ENCODE data around the gene POC5. TPM values are rescaled to one million over a fixed set of nuclear protein-coding genes. Genes with fewer than 3 reads are reported as not detected.
A peak's percentile ranks its signal among the peaks of the same experiment; 100 is the strongest.

POC5 gene
- total RNA-seq, 2 donors from 2014 or later, result 5.8 to 8.8 TPM

DNA sequence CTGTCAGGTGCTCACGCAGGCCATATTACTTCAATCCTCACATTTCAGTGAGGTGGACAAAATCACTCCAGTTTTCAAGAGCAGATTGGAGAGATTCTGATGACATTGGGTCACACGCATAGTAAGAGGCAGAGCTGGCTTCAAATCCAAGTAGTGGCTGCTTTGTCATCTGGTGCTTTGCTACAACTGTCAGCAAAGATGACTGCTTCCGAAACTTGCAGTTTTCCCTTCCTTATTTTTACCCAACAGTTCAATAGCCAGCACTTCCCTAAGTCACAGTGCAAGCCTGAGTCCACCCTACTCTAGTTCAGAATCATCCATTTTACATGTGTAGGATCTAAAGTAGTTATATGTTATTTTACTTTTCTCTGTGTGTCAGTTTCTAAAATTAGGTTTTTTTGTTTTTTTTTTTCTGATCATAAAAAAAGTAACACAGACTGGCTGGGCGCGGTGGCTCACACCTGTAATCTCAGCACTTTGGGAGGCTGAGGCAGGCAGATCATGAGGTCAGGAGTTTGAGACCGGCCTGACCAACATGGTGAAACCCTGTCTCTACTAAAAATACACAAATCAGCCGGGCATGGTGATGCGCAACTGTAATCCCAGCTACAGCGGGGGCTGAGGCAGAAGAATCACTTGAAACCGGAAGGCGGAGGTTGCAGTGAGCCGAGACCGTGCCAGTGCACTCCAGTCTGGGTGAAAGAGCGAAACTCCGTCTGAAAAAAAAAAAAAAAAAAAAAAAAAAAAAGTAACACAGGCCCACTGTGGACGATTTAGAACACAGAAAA lies 56.4 kb downstream of the POC5 start:
- Histone ChIP-seq H3K27me3 (no peaks in the 10 kb centered on the region), H3K27ac (no peak overlapping the region), H3K36me3 (no peaks in the 10 kb centered on the region), H3K4me3 (no peak overlapping the region), H3K9me3 (no peaks in the 10 kb centered on the region), H3K4me1 (no peaks in the 10 kb centered on the region), H3K9ac (ENCODE audit: low read depth in 2 of 2, low read length in 2 of 2) (no peak overlapping the region)
- TF ChIP-seq, protein P1, sequence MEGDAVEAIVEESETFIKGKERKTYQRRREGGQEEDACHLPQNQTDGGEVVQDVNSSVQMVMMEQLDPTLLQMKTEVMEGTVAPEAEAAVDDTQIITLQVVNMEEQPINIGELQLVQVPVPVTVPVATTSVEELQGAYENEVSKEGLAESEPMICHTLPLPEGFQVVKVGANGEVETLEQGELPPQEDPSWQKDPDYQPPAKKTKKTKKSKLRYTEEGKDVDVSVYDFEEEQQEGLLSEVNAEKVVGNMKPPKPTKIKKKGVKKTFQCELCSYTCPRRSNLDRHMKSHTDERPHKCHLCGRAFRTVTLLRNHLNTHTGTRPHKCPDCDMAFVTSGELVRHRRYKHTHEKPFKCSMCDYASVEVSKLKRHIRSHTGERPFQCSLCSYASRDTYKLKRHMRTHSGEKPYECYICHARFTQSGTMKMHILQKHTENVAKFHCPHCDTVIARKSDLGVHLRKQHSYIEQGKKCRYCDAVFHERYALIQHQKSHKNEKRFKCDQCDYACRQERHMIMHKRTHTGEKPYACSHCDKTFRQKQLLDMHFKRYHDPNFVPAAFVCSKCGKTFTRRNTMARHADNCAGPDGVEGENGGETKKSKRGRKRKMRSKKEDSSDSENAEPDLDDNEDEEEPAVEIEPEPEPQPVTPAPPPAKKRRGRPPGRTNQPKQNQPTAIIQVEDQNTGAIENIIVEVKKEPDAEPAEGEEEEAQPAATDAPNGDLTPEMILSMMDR (IDR thresholded peaks at IDR 0.05), result no peak
- intact Hi-C loops (cut with DNase I), result no loop called here
- DNase-seq, result no peak

DNA sequence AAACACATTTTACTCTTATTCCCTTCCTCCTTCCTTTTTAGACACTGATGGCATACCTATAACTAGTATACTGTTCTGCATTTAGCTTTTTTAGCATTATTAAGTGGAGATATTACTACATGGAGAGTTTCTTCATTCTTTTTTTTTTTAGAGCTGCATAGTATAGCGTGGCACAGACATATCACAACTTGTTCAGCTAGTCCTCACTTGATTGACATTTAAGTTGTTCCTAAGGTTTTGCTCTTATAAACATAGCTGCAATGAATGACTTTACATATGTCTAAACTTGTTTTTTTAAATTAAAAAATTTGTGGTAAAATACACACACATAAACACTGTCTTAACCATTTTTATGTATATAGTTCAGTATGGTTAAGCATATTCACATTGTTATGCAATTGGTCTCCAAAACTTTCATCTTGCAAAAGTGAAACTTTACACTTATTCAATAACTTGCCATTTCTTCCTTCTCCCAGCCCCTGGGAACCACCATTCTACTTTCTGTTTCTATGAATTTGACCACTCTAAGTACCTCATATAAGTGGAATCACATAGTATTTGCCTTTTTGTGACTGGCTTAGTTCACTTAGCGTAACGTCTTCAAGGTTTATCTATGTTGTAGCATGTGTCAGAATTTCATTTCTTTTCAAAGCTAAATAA lies 57.3 kb downstream of the POC5 start:
- no peak overlapping the region for H3K9ac ChIP-seq (ENCODE audit: low read depth in 2 of 2, low read length in 2 of 2)
- no peak for DNase-seq
- TF ChIP-seq, protein P1 (IDR thresholded peaks at IDR 0.05), result no peak
- H3K27ac ChIP-seq, result no peak overlapping the region
- H3K36me3 ChIP-seq, result no peaks in the 10 kb centered on the region
- H3K27me3 ChIP-seq, result no peaks in the 10 kb centered on the region
- H3K9me3 ChIP-seq, result no peaks in the 10 kb centered on the region
- H3K4me3 ChIP-seq, result no peak overlapping the region
- intact Hi-C loops (cut with DNase I), result no loop called here
- no peaks in the 10 kb centered on the region for H3K4me1 ChIP-seq

DNA sequence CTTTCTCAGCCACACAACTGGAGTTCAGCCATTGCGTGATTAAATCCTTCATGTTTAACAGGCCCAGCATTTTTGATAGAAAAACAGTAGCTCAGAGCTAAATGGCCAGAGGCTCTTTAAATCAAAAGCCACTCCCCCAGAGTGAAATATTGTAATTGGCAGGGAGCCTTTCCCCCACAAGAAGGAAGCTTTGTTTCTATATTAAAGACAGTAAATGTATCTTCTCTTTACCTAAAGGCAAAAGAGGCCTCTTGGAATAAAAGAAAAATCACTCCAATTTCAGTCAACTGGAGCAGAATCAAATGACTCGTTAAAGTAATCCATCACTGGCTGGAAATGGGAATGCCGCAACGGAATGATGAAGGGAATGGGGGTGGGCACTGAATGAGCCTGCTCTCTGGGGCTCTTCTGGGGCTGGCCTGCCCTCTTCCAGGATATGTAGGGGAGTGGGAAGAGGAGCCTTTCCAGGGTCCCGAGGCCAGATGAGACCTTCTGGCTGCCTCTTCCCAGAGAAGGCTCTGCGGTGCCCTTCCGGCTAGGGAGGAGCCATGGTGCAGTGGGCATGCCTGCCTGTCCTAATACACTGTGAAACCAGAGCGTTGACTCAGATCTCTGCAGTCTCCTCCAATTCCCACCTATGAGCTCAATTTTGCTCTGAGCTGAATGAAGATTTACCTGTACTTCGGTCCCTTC lies 60.8 kb downstream of the POC5 start:
- intact Hi-C loops (cut with DNase I), result no loop called here
- no peak for DNase-seq
- peak overlapping the region; percentile 7 for H3K27ac ChIP-seq
- no peak overlapping the region for H3K4me3 ChIP-seq
- H3K9ac ChIP-seq (ENCODE audit: low read depth in 2 of 2, low read length in 2 of 2), result peak overlapping the region; percentile 9 to 63
- no peaks in the 10 kb centered on the region for H3K36me3 ChIP-seq
- no peaks in the 10 kb centered on the region for H3K4me1 ChIP-seq
- no peaks in the 10 kb centered on the region for H3K9me3 ChIP-seq
- no peaks in the 10 kb centered on the region for H3K27me3 ChIP-seq
- TF ChIP-seq, protein P1 (IDR thresholded peaks at IDR 0.05), result no peak

DNA sequence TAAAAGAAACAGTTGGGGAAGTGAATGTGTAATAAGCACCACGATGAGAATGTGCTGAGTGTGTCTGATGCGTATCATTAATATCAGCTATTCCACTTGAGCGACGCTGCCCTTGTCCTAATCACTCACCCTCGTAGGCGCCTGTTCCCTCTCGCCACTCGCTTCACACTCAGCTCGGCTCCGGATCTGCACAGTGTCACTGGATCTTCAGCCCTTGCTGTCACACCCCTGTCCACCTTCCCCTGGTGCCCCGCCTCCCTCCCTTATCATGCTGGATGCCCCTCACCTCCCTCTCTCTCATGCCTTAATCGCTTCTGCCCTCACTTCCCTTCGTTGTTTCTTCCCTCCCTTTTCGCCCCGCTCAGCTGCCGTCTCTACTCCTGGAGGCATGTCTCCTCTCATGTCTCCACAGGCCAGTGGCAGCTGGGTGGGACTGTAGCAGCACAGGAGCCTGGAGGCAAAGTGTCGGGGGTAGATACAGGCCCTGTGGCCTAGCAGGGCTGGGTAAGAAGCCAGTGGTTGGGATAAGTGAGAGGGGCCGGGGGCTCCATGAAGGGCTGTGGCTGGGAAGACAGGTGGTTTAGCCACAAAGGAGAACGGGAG lies 62.4 kb downstream of the POC5 start:
- H3K27me3 ChIP-seq, result no peaks in the 10 kb centered on the region
- no peak for DNase-seq
- no peaks in the 10 kb centered on the region for H3K9me3 ChIP-seq
- no peak overlapping the region for H3K9ac ChIP-seq (ENCODE audit: low read depth in 2 of 2, low read length in 2 of 2)
- no peak overlapping the region for H3K27ac ChIP-seq
- no peaks in the 10 kb centered on the region for H3K36me3 ChIP-seq
- H3K4me1 ChIP-seq, result no peaks in the 10 kb centered on the region
- intact Hi-C loops (cut with DNase I), result no loop called here
- TF ChIP-seq, protein P1 (IDR thresholded peaks at IDR 0.05), result no peak
- H3K4me3 ChIP-seq, result no peak overlapping the region

DNA sequence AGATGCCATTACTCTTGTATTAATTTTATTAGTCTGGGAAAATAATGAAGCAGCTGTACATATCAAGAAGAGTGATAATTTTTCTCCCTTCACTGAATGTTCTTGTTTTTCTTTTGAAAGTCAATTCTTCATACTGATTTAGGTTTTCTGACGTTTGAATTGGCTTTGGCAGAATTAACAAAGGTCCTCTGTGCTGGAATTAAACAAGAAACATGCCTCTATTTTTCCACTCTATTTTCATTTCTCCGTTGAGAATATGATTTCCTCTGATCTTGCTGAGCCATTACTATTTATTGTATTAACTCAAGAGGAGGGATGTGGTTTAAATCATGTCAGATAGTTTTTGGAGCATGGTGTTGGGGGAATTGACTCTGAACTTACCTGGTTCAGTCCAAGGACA lies 63.7 kb downstream of the POC5 start:
- Histone ChIP-seq H3K4me1 (no peaks in the 10 kb centered on the region), H3K27me3 (no peaks in the 10 kb centered on the region), H3K9ac (ENCODE audit: low read depth in 2 of 2, low read length in 2 of 2) (no peak overlapping the region), H3K36me3 (no peaks in the 10 kb centered on the region), H3K4me3 (no peak overlapping the region), H3K9me3 (no peaks in the 10 kb centered on the region), H3K27ac (no peak overlapping the region)
- intact Hi-C loops (cut with DNase I), result no loop called here
- TF ChIP-seq, protein P1 (IDR thresholded peaks at IDR 0.05), result no peak
- DNase-seq, result no peak

Measured in colonic mucosa (tissue), 4 donors.